DOHH2 (cell line): ENCODE data around the gene BNC2.

ENCODE experiments used
- CTCF ChIP-seq: fragments of 200-600 bp; sonication (generic); IDR thresholded peaks from one replicate; pipeline ENCODE4 v1.5.1; 2014; ENCODE audit warnings: antibody characterized with exemption, mild to moderate bottlenecking, low read depth, low read length; ENCODE audit not compliant: poor library complexity, severe bottlenecking
- EZH2phosphoT487 ChIP-seq: fragments of 200-600 bp; sonication (generic); IDR thresholded peaks from 2 replicates; pipeline ENCODE4 v1.6.1; 2017; ENCODE audit warnings: borderline replicate concordance, mild to moderate bottlenecking, antibody characterized with exemption, low read length, moderate library complexity, mixed read lengths

GRCh38 chr9:16787724-16788123 is 82.7 kb downstream of the BNC2 start:
- TF ChIP-seq CTCF (no peak), EZH2phosphoT487 (no peak)
